Measurements from ENCODE around the gene BCL10.

BCL10 gene

GRCh38 chr1:85314726-85315125, 38.3 kb upstream of the BCL10 start:
- DNase-seq (ENCODE audit: low spot score), result no peak
- TF ChIP-seq, protein P1, sequence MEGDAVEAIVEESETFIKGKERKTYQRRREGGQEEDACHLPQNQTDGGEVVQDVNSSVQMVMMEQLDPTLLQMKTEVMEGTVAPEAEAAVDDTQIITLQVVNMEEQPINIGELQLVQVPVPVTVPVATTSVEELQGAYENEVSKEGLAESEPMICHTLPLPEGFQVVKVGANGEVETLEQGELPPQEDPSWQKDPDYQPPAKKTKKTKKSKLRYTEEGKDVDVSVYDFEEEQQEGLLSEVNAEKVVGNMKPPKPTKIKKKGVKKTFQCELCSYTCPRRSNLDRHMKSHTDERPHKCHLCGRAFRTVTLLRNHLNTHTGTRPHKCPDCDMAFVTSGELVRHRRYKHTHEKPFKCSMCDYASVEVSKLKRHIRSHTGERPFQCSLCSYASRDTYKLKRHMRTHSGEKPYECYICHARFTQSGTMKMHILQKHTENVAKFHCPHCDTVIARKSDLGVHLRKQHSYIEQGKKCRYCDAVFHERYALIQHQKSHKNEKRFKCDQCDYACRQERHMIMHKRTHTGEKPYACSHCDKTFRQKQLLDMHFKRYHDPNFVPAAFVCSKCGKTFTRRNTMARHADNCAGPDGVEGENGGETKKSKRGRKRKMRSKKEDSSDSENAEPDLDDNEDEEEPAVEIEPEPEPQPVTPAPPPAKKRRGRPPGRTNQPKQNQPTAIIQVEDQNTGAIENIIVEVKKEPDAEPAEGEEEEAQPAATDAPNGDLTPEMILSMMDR (IDR thresholded peaks at IDR 0.05; ENCODE audit: extremely low read depth, insufficient read depth, missing control alignments), result no peak
- in situ Hi-C loops (cut with MboI; ENCODE audit: low pct_unique_long_range_greater_than_20kb, low sequenced_read_pairs, unreplicated experiment), result loop anchor here (25.0 kb wide), 2 partner anchors 373 to 698 kb away; no protein-coding TSS in a partner anchor

GRCh38 chr1:85313888-85314696, 37.7 kb upstream of the BCL10 start:
- DNase-seq (ENCODE audit: low spot score), result no peak
- in situ Hi-C loops (cut with MboI; ENCODE audit: low pct_unique_long_range_greater_than_20kb, low sequenced_read_pairs, unreplicated experiment), result loop anchor here (25.0 kb wide), 2 partner anchors 373 to 698 kb away; no protein-coding TSS in a partner anchor
- TF ChIP-seq, protein P1 (IDR thresholded peaks at IDR 0.05; ENCODE audit: extremely low read depth, insufficient read depth, missing control alignments), result no peak

GRCh38 chr1:85311818-85312217, 35.4 kb upstream of the BCL10 start:
- no peak for DNase-seq (ENCODE audit: low spot score)
- in situ Hi-C loops (cut with MboI; ENCODE audit: low pct_unique_long_range_greater_than_20kb, low sequenced_read_pairs, unreplicated experiment), result loop anchor here (25.0 kb wide), 2 partner anchors 375 to 700 kb away; no protein-coding TSS in a partner anchor
- TF ChIP-seq, protein P1 (IDR thresholded peaks at IDR 0.05; ENCODE audit: extremely low read depth, insufficient read depth, missing control alignments), result no peak

DNA sequence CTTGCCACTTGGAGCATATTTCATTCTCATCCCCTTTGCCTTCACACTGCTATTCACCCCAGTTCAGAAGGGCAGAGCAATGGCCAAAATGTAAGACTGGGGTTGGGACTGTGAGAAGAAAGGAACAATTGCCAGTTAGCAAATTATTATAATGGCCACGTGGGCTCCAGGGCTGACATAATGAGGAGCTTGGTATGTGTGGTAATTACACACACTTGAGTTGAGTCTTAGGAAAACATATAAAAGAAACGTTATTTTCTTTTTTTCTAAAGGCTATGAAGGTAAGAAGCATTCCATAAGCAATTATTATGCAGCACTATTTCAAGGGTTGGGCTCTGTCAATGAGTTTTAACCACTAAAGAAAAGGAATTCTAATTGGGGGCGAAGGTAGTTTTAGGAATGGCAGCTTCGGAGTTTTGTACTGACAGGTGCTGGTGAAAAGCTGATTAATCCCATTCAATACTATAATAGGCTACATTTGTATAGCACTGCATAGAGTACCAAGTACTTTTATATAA, 32.5 kb upstream of the BCL10 start:
- in situ Hi-C loops (cut with MboI; ENCODE audit: low pct_unique_long_range_greater_than_20kb, low sequenced_read_pairs, unreplicated experiment), result loop anchor here (25.0 kb wide), 2 partner anchors 378 to 703 kb away; no protein-coding TSS in a partner anchor
- TF ChIP-seq, protein P1 (IDR thresholded peaks at IDR 0.05; ENCODE audit: extremely low read depth, insufficient read depth, missing control alignments), result no peak
- DNase-seq (ENCODE audit: low spot score), result no peak

DNA sequence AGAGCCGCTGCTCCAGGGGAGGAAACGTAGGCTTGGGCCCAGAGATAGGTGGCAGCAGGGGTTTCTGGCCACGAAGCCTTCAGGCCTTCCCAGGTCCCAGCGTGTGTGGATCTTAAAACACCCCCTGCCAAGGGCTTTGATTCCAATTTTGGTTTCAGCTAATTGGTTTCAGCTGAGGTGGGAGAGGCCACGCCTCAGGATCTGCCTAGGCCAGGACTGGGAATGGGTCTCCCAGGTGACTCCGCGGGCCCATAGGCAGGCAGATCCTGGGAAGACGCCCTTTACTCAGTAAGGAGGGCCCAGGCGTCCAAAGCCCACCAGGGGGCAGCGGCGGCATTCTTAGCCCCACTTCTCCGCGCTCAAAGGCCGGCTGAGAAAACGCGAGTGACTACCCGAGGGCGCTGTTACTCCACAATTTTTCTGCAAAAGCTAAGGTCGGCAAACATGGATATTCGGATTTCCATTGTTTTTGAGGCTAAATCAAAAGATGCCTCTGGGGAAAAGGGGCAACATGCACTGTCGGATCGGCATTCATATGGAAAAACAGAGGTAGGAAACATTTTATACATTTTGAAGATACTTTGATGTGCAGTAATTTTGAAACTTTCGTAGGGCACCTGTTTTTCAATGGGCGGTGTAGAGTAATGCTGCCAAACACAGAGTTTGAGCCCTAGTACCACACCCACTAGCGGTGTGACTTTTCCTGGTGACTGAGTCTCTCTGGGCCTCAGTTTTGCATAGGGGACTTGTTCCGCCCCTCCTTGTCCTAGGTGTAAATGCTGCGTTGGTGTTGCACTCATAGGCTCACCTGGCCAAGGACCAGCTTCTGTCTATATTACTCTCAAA, 31.8 kb upstream of the BCL10 start:
- TF ChIP-seq, protein P1 (IDR thresholded peaks at IDR 0.05; ENCODE audit: extremely low read depth, insufficient read depth, missing control alignments), result peak; percentile 94
- DNase-seq (ENCODE audit: low spot score), result peak; percentile 67
- in situ Hi-C loops (cut with MboI; ENCODE audit: low pct_unique_long_range_greater_than_20kb, low sequenced_read_pairs, unreplicated experiment), result loop anchor here (25.0 kb wide), 2 partner anchors 379 to 704 kb away; no protein-coding TSS in a partner anchor

DNA sequence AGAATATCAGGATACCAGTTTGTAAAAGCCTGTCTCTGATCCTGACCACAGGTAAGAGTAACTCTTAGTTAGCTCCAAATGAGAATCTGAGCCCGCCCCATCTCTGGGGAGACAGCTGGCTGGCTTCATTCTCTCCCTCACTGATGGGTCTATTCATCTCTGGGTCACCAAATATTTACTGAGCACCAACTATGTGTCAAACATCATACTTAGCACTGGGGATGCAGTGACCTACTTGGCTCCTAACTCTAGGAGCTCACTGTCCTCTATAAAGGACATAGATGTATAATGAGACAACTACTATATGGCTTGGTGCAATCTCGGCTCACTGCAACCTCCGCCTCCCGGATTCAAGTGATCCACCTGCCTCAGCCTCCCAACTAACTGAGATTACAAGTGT, 29.8 kb upstream of the BCL10 start:
- TF ChIP-seq, protein P1 (IDR thresholded peaks at IDR 0.05; ENCODE audit: extremely low read depth, insufficient read depth, missing control alignments), result no peak
- DNase-seq (ENCODE audit: low spot score), result no peak
- in situ Hi-C loops (cut with MboI; ENCODE audit: low pct_unique_long_range_greater_than_20kb, low sequenced_read_pairs, unreplicated experiment), result loop anchor here (25.0 kb wide), 2 partner anchors 381 to 706 kb away; no protein-coding TSS in a partner anchor

All from GM13977 (cell line).